Neural cell (in vitro differentiated cells): ENCODE measurements around the gene HSPB7. TPM values are rescaled to one million over a fixed set of nuclear protein-coding genes. Genes with fewer than 3 reads are reported as not detected.

ENCODE experiments used
- H2AFZ ChIP-seq: fragments of 200-600, 300-800 bp; sonication (generic), shearing (Covaris generic); 2 replicates; pipeline ENCODE4 v1.6.0; 2014; ENCODE audit warnings: low read depth, mild to moderate bottlenecking, antibody characterized with exemption, low read length, moderate library complexity
- H3F3A ChIP-seq: fragments of 200-600 bp; shearing (Covaris generic); 2 replicates; pipeline ENCODE4 v1.6.1; 2016; ENCODE audit warnings: mild to moderate bottlenecking, moderate library complexity, mixed read lengths, antibody characterized with exemption, low read length; ENCODE audit not compliant: insufficient read depth, poor library complexity, severe bottlenecking
- H3K27ac ChIP-seq: fragments of 200-600, 300-800 bp; sonication (generic), shearing (Covaris generic); 2 replicates; pipeline ENCODE4 v1.5.1; 2014; ENCODE audit warnings: mild to moderate bottlenecking, low read length, moderate library complexity
- H3K27me3 ChIP-seq: fragments of 300-800, 200-600 bp; sonication (generic), shearing (Covaris generic); 2 replicates; pipeline ENCODE4 v1.6.0; 2014; ENCODE audit warnings: mild to moderate bottlenecking, low read depth, low read length, moderate library complexity; ENCODE audit not compliant: insufficient read depth
- H3K36me3 ChIP-seq: fragments of 300-800, 200-600 bp; sonication (generic), shearing (Covaris generic); 2 replicates; pipeline ENCODE4 v1.5.1; 2014; ENCODE audit warnings: mild to moderate bottlenecking, antibody characterized with exemption, low read length, moderate library complexity; ENCODE audit not compliant: insufficient read depth
- H3K4me2 ChIP-seq: fragments of 300-800, 200-600 bp; sonication (generic), shearing (Covaris generic); 2 replicates; pipeline ENCODE4 v1.6.0; 2014; ENCODE audit warnings: mild to moderate bottlenecking, low read length
- H3K4me3 ChIP-seq: fragments of 300-800, 200-600 bp; sonication (generic), shearing (Covaris generic); 2 replicates; pipeline ENCODE4 v1.5.1; 2014; ENCODE audit warnings: mild to moderate bottlenecking, low read length, moderate library complexity
- H3K79me2 ChIP-seq: fragments of 200-600 bp; shearing (Covaris generic); replicated peaks from 2 replicates; pipeline ENCODE4 v1.6.0; 2014; ENCODE audit warnings: mild to moderate bottlenecking, low read length, moderate library complexity; ENCODE audit not compliant: insufficient read depth
- H3K9ac ChIP-seq: fragments of 300-800, 200-600 bp; sonication (generic), shearing (Covaris generic); 2 replicates; pipeline ENCODE4 v1.6.1; 2016; ENCODE audit warnings: mild to moderate bottlenecking, low read length, mixed read lengths
- H3K9me2 ChIP-seq: fragments of 200-600 bp; shearing (Covaris generic); 2 replicates; pipeline ENCODE4 v1.6.1; 2016; ENCODE audit warnings: mild to moderate bottlenecking, low read length, mixed read lengths; ENCODE audit not compliant: insufficient read depth
- H3K9me3 ChIP-seq: fragments of 200-600, 300-800 bp; sonication (generic), shearing (Covaris generic); 2 replicates; pipeline ENCODE4 v1.6.1; 2016; ENCODE audit warnings: mild to moderate bottlenecking, mixed run types, low read length, moderate library complexity, mixed read lengths
- H4K20me1 ChIP-seq: fragments of 200-600 bp; shearing (Covaris generic); 2 replicates; pipeline ENCODE4 v1.6.1; 2016; ENCODE audit warnings: mild to moderate bottlenecking, mixed run types; ENCODE audit not compliant: insufficient read depth
- EP300 ChIP-seq: fragments of 450-650 bp; conservative IDR thresholded peaks from 2 replicates; pipeline ENCODE4 v1.6.1; 2014; ENCODE audit warnings: antibody characterized with exemption, mild to moderate bottlenecking, moderate library complexity; ENCODE audit not compliant: poor library complexity, severe bottlenecking
- EZH2 ChIP-seq: fragments of 200-600, 300-800 bp; shearing (Covaris generic), sonication (generic); IDR thresholded peaks from 2 replicates; pipeline ENCODE4 v1.6.1; 2014; ENCODE audit warnings: antibody characterized with exemption, low read length, borderline replicate concordance, mild to moderate bottlenecking; ENCODE audit not compliant: insufficient read depth, poor library complexity, severe bottlenecking
- MXI1 ChIP-seq: fragments of 450-650 bp; conservative IDR thresholded peaks from 2 replicates; pipeline ENCODE4 v1.6.1; 2014; ENCODE audit warnings: antibody characterized with exemption, mild to moderate bottlenecking; ENCODE audit not compliant: poor library complexity, severe bottlenecking
- POLR2AphosphoS5 ChIP-seq: IDR thresholded peaks from 2 replicates; pipeline ENCODE4 v1.6.1; 2012
- RAD21 ChIP-seq: fragments of 450-650 bp; conservative IDR thresholded peaks from 2 replicates; pipeline ENCODE4 v1.6.1; 2014; ENCODE audit warnings: antibody characterized with exemption, mild to moderate bottlenecking, moderate library complexity
- SMC3 ChIP-seq: fragments of 450-650 bp; conservative IDR thresholded peaks from 2 replicates; pipeline ENCODE4 v1.6.1; 2014; ENCODE audit warnings: antibody characterized with exemption, mild to moderate bottlenecking, moderate library complexity; ENCODE audit not compliant: poor library complexity
- TAF1 ChIP-seq: IDR thresholded peaks from 2 replicates; pipeline ENCODE4 v1.6.1; 2012; ENCODE audit warnings: low read depth
- polyA plus RNA-seq: library from polyadenylated mRNA; depleted of rRNA; stranded (reverse); fragments of >200 nt; gene quantifications from 2 replicates; pipeline ENCODE4 v1.2.3, GENCODE V29; 2014
- TF ChIP-seq, protein P1 (sequence below): IDR thresholded peaks from 2 replicates; pipeline ENCODE4 v1.6.1; 2012; ENCODE audit warnings: borderline replicate concordance
- TF ChIP-seq, protein P2 (sequence below): fragments of 450-650 bp; IDR thresholded peaks from 2 replicates; pipeline ENCODE4 v1.5.1; 2014; ENCODE audit warnings: antibody characterized with exemption, mild to moderate bottlenecking, moderate library complexity; ENCODE audit not compliant: poor library complexity, severe bottlenecking

Gene HSPB7
- polyA plus RNA-seq, 1 donor from 2014 or later = not detected

DNA sequence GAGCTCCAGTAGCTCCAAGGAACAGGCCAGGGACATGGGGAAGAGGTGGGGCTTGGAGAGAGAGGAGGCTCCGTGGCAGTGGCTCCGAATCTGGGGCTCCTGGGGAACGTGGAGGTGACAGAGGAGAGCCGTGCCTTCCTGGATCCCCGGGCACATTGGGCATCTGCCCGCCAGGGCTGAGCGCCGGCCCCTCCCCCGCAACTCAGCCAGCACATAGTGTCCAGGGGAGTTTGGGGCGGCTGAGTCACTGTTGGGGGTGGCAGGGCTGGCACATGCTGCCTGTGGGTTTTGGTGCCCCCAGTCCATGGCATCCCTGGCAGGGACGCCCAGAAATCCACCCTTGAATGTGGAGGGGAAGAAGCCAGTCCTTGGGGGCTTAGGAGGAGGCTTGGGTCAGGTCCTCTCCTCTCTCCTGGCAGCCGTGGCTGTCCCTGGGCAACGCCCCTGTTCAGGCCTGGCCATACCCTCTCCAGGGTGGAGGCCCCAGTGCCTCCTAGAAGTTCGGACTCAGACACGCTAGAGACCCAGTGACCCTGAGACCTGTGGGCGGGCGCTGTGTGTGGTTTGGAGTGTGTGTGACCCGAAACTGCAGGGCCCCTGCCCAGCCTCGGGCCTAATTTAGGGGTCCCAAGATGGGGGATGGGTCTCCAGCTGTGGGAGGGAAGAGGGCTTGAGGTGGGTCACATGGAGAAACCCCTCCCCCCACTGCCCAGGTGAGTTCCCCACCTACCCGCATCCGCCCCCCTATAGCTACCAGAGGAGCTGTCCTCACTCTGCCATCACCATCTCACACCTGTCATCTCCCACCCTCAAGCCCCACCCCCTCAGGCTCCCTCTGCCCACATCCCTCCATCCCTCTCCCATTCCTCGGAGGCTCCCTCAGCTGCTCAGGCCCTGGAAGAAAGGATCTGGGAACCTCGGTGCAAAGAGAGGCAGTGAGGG lies 1.6 kb downstream of the HSPB7 start:
- H3K4me2 ChIP-seq = no peak overlapping the region
- H3K9me2 ChIP-seq = no peaks in the 10 kb centered on the region
- TF ChIP-seq EP300 = no peak
- no peak for TF ChIP-seq SMC3
- TF ChIP-seq TAF1 = no peak
- no peak for TF ChIP-seq RAD21
- no peak for TF ChIP-seq EZH2
- no peak for TF ChIP-seq POLR2AphosphoS5
- TF ChIP-seq MXI1 = no peak
- TF ChIP-seq, protein P1, sequence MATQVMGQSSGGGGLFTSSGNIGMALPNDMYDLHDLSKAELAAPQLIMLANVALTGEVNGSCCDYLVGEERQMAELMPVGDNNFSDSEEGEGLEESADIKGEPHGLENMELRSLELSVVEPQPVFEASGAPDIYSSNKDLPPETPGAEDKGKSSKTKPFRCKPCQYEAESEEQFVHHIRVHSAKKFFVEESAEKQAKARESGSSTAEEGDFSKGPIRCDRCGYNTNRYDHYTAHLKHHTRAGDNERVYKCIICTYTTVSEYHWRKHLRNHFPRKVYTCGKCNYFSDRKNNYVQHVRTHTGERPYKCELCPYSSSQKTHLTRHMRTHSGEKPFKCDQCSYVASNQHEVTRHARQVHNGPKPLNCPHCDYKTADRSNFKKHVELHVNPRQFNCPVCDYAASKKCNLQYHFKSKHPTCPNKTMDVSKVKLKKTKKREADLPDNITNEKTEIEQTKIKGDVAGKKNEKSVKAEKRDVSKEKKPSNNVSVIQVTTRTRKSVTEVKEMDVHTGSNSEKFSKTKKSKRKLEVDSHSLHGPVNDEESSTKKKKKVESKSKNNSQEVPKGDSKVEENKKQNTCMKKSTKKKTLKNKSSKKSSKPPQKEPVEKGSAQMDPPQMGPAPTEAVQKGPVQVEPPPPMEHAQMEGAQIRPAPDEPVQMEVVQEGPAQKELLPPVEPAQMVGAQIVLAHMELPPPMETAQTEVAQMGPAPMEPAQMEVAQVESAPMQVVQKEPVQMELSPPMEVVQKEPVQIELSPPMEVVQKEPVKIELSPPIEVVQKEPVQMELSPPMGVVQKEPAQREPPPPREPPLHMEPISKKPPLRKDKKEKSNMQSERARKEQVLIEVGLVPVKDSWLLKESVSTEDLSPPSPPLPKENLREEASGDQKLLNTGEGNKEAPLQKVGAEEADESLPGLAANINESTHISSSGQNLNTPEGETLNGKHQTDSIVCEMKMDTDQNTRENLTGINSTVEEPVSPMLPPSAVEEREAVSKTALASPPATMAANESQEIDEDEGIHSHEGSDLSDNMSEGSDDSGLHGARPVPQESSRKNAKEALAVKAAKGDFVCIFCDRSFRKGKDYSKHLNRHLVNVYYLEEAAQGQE = no peak
- no peaks in the 10 kb centered on the region for H3K36me3 ChIP-seq
- H3K9ac ChIP-seq = no peak overlapping the region
- no peak overlapping the region for H3K4me3 ChIP-seq
- no peak overlapping the region for H2AFZ ChIP-seq
- no peaks in the 10 kb centered on the region for H3K27me3 ChIP-seq
- no peaks in the 10 kb centered on the region for H3K79me2 ChIP-seq
- H3K9me3 ChIP-seq = no peaks in the 10 kb centered on the region
- no peaks in the 10 kb centered on the region for H3F3A ChIP-seq
- no peak overlapping the region for H3K27ac ChIP-seq
- H4K20me1 ChIP-seq = no peaks in the 10 kb centered on the region

DNA sequence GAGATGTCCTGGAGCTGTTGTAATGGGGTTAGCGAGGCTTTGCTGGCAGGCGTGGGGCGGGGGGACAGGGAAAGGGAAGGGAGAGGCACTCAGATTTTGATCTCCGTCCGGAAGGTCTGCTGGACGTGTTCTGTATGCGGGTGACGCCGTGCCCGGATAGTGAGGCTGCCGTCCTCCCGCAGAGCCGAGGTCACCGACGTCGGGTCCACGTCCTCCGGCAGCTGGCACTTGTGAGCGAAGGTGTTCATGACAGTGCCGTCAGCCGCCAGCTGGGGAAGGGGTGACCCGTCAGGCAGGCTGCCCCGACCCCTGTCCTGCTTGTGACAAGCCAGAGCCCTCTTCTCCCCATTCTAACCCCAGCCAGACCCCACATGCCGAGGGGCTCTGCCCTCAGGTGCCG lies 2.4 kb downstream of the HSPB7 start:
- H3K36me3 ChIP-seq = no peaks in the 10 kb centered on the region
- no peak overlapping the region for H3K27ac ChIP-seq
- no peaks in the 10 kb centered on the region for H3K27me3 ChIP-seq
- no peaks in the 10 kb centered on the region for H4K20me1 ChIP-seq
- TF ChIP-seq, protein P1 = no peak
- TF ChIP-seq EP300 (no peak), SMC3 (no peak), EZH2 (no peak)
- TF ChIP-seq, protein P2, sequence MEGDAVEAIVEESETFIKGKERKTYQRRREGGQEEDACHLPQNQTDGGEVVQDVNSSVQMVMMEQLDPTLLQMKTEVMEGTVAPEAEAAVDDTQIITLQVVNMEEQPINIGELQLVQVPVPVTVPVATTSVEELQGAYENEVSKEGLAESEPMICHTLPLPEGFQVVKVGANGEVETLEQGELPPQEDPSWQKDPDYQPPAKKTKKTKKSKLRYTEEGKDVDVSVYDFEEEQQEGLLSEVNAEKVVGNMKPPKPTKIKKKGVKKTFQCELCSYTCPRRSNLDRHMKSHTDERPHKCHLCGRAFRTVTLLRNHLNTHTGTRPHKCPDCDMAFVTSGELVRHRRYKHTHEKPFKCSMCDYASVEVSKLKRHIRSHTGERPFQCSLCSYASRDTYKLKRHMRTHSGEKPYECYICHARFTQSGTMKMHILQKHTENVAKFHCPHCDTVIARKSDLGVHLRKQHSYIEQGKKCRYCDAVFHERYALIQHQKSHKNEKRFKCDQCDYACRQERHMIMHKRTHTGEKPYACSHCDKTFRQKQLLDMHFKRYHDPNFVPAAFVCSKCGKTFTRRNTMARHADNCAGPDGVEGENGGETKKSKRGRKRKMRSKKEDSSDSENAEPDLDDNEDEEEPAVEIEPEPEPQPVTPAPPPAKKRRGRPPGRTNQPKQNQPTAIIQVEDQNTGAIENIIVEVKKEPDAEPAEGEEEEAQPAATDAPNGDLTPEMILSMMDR = no peak
- no peak overlapping the region for H3K9ac ChIP-seq
- H3K4me3 ChIP-seq = no peak overlapping the region
- H3K9me2 ChIP-seq = no peaks in the 10 kb centered on the region
- no peaks in the 10 kb centered on the region for H3F3A ChIP-seq
- H3K4me2 ChIP-seq = no peak overlapping the region
- H2AFZ ChIP-seq = no peak overlapping the region
- H3K9me3 ChIP-seq = no peaks in the 10 kb centered on the region
- H3K79me2 ChIP-seq = no peaks in the 10 kb centered on the region
